SK-N-SH (cell line): ENCODE results near the gene AMN1.

Source experiments
- TF ChIP-seq, protein P1 (sequence below): IDR thresholded peaks from 2 replicates; pipeline ENCODE4 v1.4.0; 2012; ENCODE audit warnings: low read depth, borderline replicate concordance
- TF ChIP-seq, protein P2 (sequence below): fragments of 200-600 bp; sonication (generic); IDR thresholded peaks from 2 replicates; pipeline ENCODE4 v1.6.1; 2017; ENCODE audit warnings: antibody characterized with exemption, mild to moderate bottlenecking, moderate library complexity

DNA sequence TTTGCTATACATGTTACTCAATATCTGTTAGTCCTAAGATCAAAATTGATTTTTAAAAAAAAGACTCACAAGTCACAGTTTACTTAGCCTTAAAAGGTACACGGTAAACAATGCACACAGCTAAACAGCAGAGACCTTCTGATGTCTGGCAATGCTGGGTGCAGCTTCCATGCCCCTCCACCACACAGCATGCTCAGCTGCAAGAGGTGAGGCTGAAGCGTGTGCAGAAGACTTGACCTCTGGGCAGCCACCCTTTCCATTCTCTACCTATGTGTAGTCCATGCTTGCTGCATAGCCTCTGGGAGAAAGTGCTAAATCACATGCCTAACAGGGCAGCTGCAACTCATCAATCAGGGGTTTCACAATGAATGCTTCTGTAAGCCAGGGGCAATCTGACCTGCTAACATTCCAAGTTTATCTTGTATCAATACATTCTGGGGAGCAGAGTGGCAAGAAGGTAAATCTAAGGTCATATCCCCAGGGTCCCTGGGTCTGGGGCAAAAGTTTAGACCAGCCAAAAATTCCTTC is 44.5 kb upstream of the AMN1 start:
- TF ChIP-seq, protein P1, sequence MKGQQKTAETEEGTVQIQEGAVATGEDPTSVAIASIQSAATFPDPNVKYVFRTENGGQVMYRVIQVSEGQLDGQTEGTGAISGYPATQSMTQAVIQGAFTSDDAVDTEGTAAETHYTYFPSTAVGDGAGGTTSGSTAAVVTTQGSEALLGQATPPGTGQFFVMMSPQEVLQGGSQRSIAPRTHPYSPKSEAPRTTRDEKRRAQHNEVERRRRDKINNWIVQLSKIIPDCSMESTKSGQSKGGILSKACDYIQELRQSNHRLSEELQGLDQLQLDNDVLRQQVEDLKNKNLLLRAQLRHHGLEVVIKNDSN, result no peak
- TF ChIP-seq, protein P2, sequence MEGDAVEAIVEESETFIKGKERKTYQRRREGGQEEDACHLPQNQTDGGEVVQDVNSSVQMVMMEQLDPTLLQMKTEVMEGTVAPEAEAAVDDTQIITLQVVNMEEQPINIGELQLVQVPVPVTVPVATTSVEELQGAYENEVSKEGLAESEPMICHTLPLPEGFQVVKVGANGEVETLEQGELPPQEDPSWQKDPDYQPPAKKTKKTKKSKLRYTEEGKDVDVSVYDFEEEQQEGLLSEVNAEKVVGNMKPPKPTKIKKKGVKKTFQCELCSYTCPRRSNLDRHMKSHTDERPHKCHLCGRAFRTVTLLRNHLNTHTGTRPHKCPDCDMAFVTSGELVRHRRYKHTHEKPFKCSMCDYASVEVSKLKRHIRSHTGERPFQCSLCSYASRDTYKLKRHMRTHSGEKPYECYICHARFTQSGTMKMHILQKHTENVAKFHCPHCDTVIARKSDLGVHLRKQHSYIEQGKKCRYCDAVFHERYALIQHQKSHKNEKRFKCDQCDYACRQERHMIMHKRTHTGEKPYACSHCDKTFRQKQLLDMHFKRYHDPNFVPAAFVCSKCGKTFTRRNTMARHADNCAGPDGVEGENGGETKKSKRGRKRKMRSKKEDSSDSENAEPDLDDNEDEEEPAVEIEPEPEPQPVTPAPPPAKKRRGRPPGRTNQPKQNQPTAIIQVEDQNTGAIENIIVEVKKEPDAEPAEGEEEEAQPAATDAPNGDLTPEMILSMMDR, result no peak
